Astrocyte of the cerebellum (primary cell): ENCODE data around the gene ABCA1.
"Not testable (repeated sequence)": the region's sequence is repeated elsewhere in the genome, so short reads cannot be mapped to it uniquely, and the experiment has no call there.

ENCODE experiments used
- DNase-seq: peaks from one replicate; pipeline ENCODE4 v3.0.0-alpha.2; 2011; ENCODE audit warnings: low read depth
- H3K4me3 ChIP-seq: 2 replicates; pipeline ENCODE4 v1.5.1; 2011; ENCODE audit warnings: mild to moderate bottlenecking, low read depth, low read length, moderate library complexity
- in situ Hi-C: cut with HindIII; loops from 2 replicates; pipeline ENCODE4 v1.10.0; 2017; ENCODE audit warnings: low sequenced_read_pairs
- TF ChIP-seq, protein P1 (sequence below): IDR thresholded peaks from 2 replicates; pipeline ENCODE4 v1.5.1; 2012; ENCODE audit warnings: low read length, low read depth, moderate library complexity, mild to moderate bottlenecking; ENCODE audit errors: missing control alignments

ABCA1 gene

DNA sequence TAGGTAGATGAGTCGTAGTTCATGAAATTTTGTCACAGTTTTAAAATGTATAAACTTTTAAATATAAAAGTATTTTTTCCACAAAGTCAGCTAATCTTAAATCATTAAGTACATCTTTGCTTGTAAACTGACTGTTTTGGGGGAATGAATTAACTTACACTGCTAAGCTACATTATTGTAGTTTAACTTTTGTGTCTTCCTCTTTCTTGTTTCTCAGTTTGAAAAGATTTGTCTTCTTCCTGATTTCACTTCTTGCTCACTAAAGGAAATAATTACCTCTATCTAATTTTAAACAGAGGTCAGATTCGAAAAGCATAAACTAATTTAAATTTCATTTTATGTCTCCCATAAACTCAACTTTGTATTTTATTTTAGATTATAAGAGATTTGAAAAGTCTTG, 158.3 kb downstream of the ABCA1 start:
- TF ChIP-seq, protein P1, sequence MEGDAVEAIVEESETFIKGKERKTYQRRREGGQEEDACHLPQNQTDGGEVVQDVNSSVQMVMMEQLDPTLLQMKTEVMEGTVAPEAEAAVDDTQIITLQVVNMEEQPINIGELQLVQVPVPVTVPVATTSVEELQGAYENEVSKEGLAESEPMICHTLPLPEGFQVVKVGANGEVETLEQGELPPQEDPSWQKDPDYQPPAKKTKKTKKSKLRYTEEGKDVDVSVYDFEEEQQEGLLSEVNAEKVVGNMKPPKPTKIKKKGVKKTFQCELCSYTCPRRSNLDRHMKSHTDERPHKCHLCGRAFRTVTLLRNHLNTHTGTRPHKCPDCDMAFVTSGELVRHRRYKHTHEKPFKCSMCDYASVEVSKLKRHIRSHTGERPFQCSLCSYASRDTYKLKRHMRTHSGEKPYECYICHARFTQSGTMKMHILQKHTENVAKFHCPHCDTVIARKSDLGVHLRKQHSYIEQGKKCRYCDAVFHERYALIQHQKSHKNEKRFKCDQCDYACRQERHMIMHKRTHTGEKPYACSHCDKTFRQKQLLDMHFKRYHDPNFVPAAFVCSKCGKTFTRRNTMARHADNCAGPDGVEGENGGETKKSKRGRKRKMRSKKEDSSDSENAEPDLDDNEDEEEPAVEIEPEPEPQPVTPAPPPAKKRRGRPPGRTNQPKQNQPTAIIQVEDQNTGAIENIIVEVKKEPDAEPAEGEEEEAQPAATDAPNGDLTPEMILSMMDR = no peak
- in situ Hi-C loops = no loop called here
- no peak for DNase-seq
- H3K4me3 ChIP-seq = no peak overlapping the region

GRCh38 chr9:104769029-104769428, 158.9 kb downstream of the ABCA1 start:
- DNase-seq, in situ Hi-C loops, H3K4me3 ChIP-seq: not testable (repeated sequence)

DNA sequence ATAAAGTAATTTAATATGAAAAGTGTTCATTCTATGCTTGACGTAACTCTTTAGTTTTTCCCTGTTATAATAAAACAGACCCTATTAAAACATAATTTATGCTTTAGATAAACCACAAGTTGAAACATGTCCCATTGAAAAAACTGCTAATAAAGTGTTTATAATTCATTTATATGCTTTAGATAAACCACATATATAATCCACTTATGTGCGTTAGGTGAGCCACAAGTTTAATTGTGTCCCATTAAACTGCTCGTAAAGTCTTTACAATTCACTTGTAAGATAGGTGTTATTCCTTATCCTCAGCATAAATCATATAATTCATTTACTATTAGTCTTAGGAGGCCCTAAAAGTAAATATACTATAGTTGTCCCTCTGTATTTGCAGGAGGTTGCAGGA, 160.4 kb downstream of the ABCA1 start:
- TF ChIP-seq, protein P1 = no peak
- no peak overlapping the region for H3K4me3 ChIP-seq
- no peak for DNase-seq
- in situ Hi-C loops = no loop called here

DNA sequence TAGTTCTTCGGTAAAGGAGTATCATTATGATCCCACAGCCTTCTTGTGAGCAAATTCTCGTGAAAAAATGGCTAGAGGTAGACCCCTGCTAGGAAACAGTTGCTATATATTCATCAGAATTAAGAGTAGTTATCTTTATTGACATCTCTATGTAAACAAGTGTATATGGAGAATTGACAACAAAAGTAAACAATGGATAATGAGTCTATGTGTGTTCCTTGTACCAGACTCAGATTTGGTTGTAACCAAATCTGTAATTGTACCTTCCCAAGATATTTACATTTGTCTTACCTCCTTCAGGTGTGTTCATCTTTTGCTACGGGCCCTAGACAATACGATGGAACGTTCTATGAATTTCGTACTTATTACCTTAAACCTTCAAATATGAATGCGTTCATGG, 161.9 kb downstream of the ABCA1 start:
- TF ChIP-seq, protein P1 = no peak
- H3K4me3 ChIP-seq = no peak overlapping the region
- no peak for DNase-seq
- in situ Hi-C loops = no loop called here

GRCh38 chr9:104765138-104765537, 162.8 kb downstream of the ABCA1 start:
- TF ChIP-seq, protein P1 = no peak
- in situ Hi-C loops = no loop called here
- no peak for DNase-seq
- no peak overlapping the region for H3K4me3 ChIP-seq

- in situ Hi-C loops = no loop called here
- H3K4me3 ChIP-seq = no peak overlapping the region
- no peak for DNase-seq
- TF ChIP-seq, protein P1 = no peak
These were observed 169.0 kb downstream of the ABCA1 start for GRCh38 chr9:104758974-104759373.

- no peak for DNase-seq
- H3K4me3 ChIP-seq = no peak overlapping the region
- in situ Hi-C loops = no loop called here
- TF ChIP-seq, protein P1 = no peak
These were observed 177.7 kb downstream of the ABCA1 start for GRCh38 chr9:104750185-104750767.
